ENCODE results near the gene SLCO4A1.

The SLCO4A1 gene

GRCh38 chr20:62596486-62596885 lies 45.8 kb upstream of the SLCO4A1 start:
- peaks cover 59% of the 10 kb centered on the region for H3K27me3 Mint-ChIP-seq (ENCODE audit: low read depth, poor library complexity)
- H3K27ac Mint-ChIP-seq, result no peak overlapping the region
- no peaks in the 10 kb centered on the region for H3K9me3 Mint-ChIP-seq
- no peak for DNase-seq
- no peak overlapping the region for H3K4me3 Mint-ChIP-seq
- no peaks in the 10 kb centered on the region for H3K4me1 Mint-ChIP-seq
- no peaks in the 10 kb centered on the region for H3K36me3 Mint-ChIP-seq (ENCODE audit: low read depth)
- no peak for TF ChIP-seq CTCF (IDR thresholded peaks at IDR 0.05)

- DNase-seq, result no peak
- no peak for TF ChIP-seq CTCF (IDR thresholded peaks at IDR 0.05)
- no peaks in the 10 kb centered on the region for H3K4me1 Mint-ChIP-seq
- H3K27me3 Mint-ChIP-seq (ENCODE audit: low read depth, poor library complexity), result peaks cover 59% of the 10 kb centered on the region
- no peak overlapping the region for H3K4me3 Mint-ChIP-seq
- H3K36me3 Mint-ChIP-seq (ENCODE audit: low read depth), result no peaks in the 10 kb centered on the region
- no peak overlapping the region for H3K27ac Mint-ChIP-seq
- H3K9me3 Mint-ChIP-seq, result no peaks in the 10 kb centered on the region
Measured at GRCh38 chr20:62596921-62597320, 45.4 kb upstream of the SLCO4A1 start.

- DNase-seq, result no peak
- Mint-ChIP-seq H3K27ac (no peak overlapping the region), H3K4me1 (no peaks in the 10 kb centered on the region), H3K36me3 (ENCODE audit: low read depth) (no peaks in the 10 kb centered on the region), H3K27me3 (ENCODE audit: low read depth, poor library complexity) (peaks cover 61% of the 10 kb centered on the region), H3K4me3 (no peak overlapping the region), H3K9me3 (no peaks in the 10 kb centered on the region)
- no peak for TF ChIP-seq CTCF (IDR thresholded peaks at IDR 0.05)
Measured at GRCh38 chr20:62597416-62598115, 44.7 kb upstream of the SLCO4A1 start.

GRCh38 chr20:62598761-62599194 lies 43.5 kb upstream of the SLCO4A1 start:
- H3K36me3 Mint-ChIP-seq (ENCODE audit: low read depth), result no peaks in the 10 kb centered on the region
- peaks cover 6% of the 10 kb centered on the region for H3K4me1 Mint-ChIP-seq
- H3K27me3 Mint-ChIP-seq (ENCODE audit: low read depth, poor library complexity), result peaks cover 52% of the 10 kb centered on the region
- DNase-seq, result no peak
- no peak overlapping the region for H3K27ac Mint-ChIP-seq
- H3K9me3 Mint-ChIP-seq, result no peaks in the 10 kb centered on the region
- no peak overlapping the region for H3K4me3 Mint-ChIP-seq
- TF ChIP-seq CTCF (IDR thresholded peaks at IDR 0.05), result no peak

GRCh38 chr20:62599216-62600110 lies 42.8 kb upstream of the SLCO4A1 start:
- Mint-ChIP-seq H3K36me3 (ENCODE audit: low read depth) (no peaks in the 10 kb centered on the region), H3K4me1 (peaks cover 6% of the 10 kb centered on the region), H3K27ac (no peak overlapping the region), H3K4me3 (no peak overlapping the region), H3K9me3 (no peaks in the 10 kb centered on the region), H3K27me3 (ENCODE audit: low read depth, poor library complexity) (peaks cover 49% of the 10 kb centered on the region)
- DNase-seq, result no peak
- TF ChIP-seq CTCF (IDR thresholded peaks at IDR 0.05), result no peak
